OCI-LY7 (cell line): Measurements from ENCODE around the gene FIP1L1. TPM values are rescaled to one million over a fixed set of nuclear protein-coding genes. Genes with fewer than 3 reads are reported as not detected.
A peak's percentile ranks its signal among the peaks of the same experiment; 100 is the strongest.

Experiments
- BruUV-seq: library from RNA; stranded (reverse); fragments of 400-500 nt; replicated peaks from 2 replicates; lab custom pipeline; 2021; lab: Mats Ljungman, UMichigan
- CTCF ChIA-PET: fragments of 300-600 bp; sonication (Branson Sonifier 250); formaldehyde crosslinking; loops from one replicate; lab custom pipeline; 2022; ENCODE audit warnings: antibody characterized with exemption; ENCODE audit not compliant: unreplicated experiment; lab: Charles Lee
- POLR2A ChIA-PET: fragments of 300-600 bp; sonication (Branson Sonifier 250); formaldehyde crosslinking; loops from one replicate; lab custom pipeline; 2022; ENCODE audit warnings: antibody characterized with exemption; lab: Charles Lee
- DNase-seq: peaks from one replicate; pipeline ENCODE4 v3.0.0-alpha.2; 2015; ENCODE audit warnings: low spot score
- H2AFZ ChIP-seq: fragments of 200-600 bp; sonication (generic), shearing (Covaris generic); 2 replicates; pipeline ENCODE4 v1.6.1; 2014; ENCODE audit warnings: mild to moderate bottlenecking, antibody characterized with exemption, low read length, moderate library complexity
- H3K27ac ChIP-seq: fragments of 200-600 bp; sonication (generic); 2 replicates; pipeline ENCODE4 v1.5.1; 2014; ENCODE audit warnings: mixed run types, low read depth, mild to moderate bottlenecking, moderate library complexity, low read length, inconsistent platforms; ENCODE audit not compliant: poor library complexity, severe bottlenecking
- H3K36me3 ChIP-seq: fragments of 200-600 bp; sonication (generic); 2 replicates; pipeline ENCODE4 v1.6.1; 2014; ENCODE audit warnings: mild to moderate bottlenecking, antibody characterized with exemption, low read length, moderate library complexity, mixed read lengths; ENCODE audit not compliant: insufficient read depth
- H3K4me1 ChIP-seq: fragments of 200-600 bp; sonication (generic); 2 replicates; pipeline ENCODE4 v1.5.1; 2014; ENCODE audit warnings: mild to moderate bottlenecking, low read length; ENCODE audit not compliant: insufficient read depth, poor library complexity, severe bottlenecking
- H3K4me2 ChIP-seq: fragments of 200-600 bp; sonication (generic); 2 replicates; pipeline ENCODE4 v1.6.1; 2014; ENCODE audit warnings: mild to moderate bottlenecking, low read length
- H3K4me3 ChIP-seq: fragments of 200-600 bp; sonication (generic); 2 replicates; pipeline ENCODE4 v1.5.1; 2014; ENCODE audit warnings: mild to moderate bottlenecking, low read depth, low read length; ENCODE audit not compliant: poor library complexity, severe bottlenecking
- H3K79me2 ChIP-seq: fragments of 200-600 bp; sonication (generic); 2 replicates; pipeline ENCODE4 v1.6.1; 2016; ENCODE audit warnings: low read depth, mild to moderate bottlenecking, low read length, moderate library complexity, mixed read lengths; ENCODE audit not compliant: insufficient read depth
- H3K9me2 ChIP-seq: fragments of 200-600 bp; sonication (generic); 2 replicates; pipeline ENCODE4 v1.6.1; 2016; ENCODE audit warnings: mild to moderate bottlenecking, low read length, mixed read lengths; ENCODE audit not compliant: insufficient read depth
- H3K9me3 ChIP-seq: fragments of 200-600 bp; sonication (generic); 2 replicates; pipeline ENCODE4 v1.6.1; 2014; ENCODE audit warnings: mild to moderate bottlenecking, mixed run types, low read length, mixed read lengths
- H4K20me1 ChIP-seq: fragments of 200-600 bp; sonication (generic); 2 replicates; pipeline ENCODE4 v1.6.1; 2014; ENCODE audit warnings: mild to moderate bottlenecking, antibody characterized with exemption, low read length, moderate library complexity, mixed read lengths; ENCODE audit not compliant: insufficient read depth
- EZH2phosphoT487 ChIP-seq: fragments of 200-600 bp; sonication (generic); IDR thresholded peaks from 2 replicates; pipeline ENCODE4 v1.6.1; 2018; ENCODE audit warnings: low read depth, borderline replicate concordance, mild to moderate bottlenecking, mixed run types, antibody characterized with exemption, low read length, moderate library complexity, mixed read lengths
- intact Hi-C: fragments of 100-400 bp; cut with micrococcal nuclease; formaldehyde crosslinking; loops from one replicate; pipeline ENCODE4 v1.10.0; 2022; ENCODE audit not compliant: unreplicated experiment
- total RNA-seq, 2 experiments: library from RNA; depleted of rRNA in 1 of 2; stranded (reverse); fragments of >200 nt in 1 of 2; shearing (Covaris generic) in 1 of 2; gene quantifications; 2 replicates each; pipeline ENCODE4 v1.2.3, GENCODE V29; 2014 to 2022
- TF ChIP-seq, protein P1 (sequence below): fragments of 200-600 bp; sonication (generic); conservative IDR thresholded peaks from 2 replicates; pipeline ENCODE4 v1.5.1; 2014; ENCODE audit warnings: mild to moderate bottlenecking, antibody characterized with exemption, low read length, moderate library complexity, mixed read lengths

The FIP1L1 gene
- total RNA-seq, 2 experiments from 2014 or later: 73.2 to 86.9 TPM

DNA sequence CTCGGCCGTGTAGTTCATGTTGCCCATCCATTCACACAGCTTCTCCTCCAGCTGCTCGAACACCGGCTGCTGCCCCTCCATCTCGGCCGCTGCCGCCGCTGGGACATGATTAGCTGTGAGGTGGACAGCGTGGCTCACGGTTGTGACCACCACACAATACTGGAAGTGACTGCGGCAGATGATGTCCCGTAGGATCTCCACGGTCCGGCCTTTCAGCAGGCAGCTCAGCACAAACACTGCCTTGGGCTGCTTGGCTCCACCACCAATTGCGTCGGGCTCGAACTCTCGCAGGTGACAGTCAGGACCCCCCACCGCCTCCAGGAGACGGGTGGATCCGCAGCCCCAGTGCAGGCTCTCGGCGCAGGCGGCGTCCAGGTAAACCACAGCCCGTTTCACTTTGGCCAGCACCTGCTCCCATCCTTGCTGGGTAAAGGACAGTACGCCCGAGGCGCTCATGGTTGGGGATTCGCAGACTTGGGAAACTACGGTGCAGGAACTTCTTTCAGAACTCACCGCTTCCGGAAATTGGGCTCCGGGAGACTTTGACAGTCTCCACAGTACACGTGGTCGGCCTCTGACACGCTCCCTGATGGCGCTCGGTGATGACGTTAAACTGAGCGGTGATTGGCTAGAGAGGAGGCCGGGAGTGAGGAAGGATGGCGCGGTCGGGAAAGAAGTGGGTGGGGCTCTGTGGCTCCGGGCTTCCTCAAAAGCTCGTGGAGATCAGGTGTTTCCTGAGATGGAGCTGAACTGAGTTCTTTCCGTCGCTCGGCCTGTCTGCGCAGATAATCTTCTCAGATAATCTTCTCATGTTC lies 11.7 kb upstream of the FIP1L1 start, which contains the start of gene SCFD2:
SCFD2 (minus strand) TSS at position 576 of the 815 bp plus-strand sequence.
- H3K4me1 ChIP-seq: peaks cover 60% of the 10 kb centered on the region
- H2AFZ ChIP-seq: peak within 1 kb of the TSS; percentile 97
- H3K27ac ChIP-seq: peak within 1 kb of the TSS; percentile 50
- peaks cover 51% of the 10 kb centered on the region for H3K79me2 ChIP-seq
- 0 out of 2 replicates have a peak, but pooled peaks cover 13% of the 10 kb centered on the region for H4K20me1 ChIP-seq
- TF ChIP-seq EZH2phosphoT487: no peak
- TF ChIP-seq, protein P1, sequence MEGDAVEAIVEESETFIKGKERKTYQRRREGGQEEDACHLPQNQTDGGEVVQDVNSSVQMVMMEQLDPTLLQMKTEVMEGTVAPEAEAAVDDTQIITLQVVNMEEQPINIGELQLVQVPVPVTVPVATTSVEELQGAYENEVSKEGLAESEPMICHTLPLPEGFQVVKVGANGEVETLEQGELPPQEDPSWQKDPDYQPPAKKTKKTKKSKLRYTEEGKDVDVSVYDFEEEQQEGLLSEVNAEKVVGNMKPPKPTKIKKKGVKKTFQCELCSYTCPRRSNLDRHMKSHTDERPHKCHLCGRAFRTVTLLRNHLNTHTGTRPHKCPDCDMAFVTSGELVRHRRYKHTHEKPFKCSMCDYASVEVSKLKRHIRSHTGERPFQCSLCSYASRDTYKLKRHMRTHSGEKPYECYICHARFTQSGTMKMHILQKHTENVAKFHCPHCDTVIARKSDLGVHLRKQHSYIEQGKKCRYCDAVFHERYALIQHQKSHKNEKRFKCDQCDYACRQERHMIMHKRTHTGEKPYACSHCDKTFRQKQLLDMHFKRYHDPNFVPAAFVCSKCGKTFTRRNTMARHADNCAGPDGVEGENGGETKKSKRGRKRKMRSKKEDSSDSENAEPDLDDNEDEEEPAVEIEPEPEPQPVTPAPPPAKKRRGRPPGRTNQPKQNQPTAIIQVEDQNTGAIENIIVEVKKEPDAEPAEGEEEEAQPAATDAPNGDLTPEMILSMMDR: no peak
- intact Hi-C loops: loop anchor here (1.0 to 10.0 kb wide), 5 partner anchors 12 to 697 kb away; partner anchors contain the start of genes CHIC2 and FIP1L1
- peak within 1 kb of the TSS; percentile 88 for H3K4me2 ChIP-seq
- ChIA-PET CTCF (interaction anchor here (0.7 kb wide), 1 partner anchor 13 kb away, joined by 4 read pairs; no protein-coding TSS in a partner anchor), POLR2A (interaction anchor here (0.7 to 1.5 kb wide), 7 partner anchors 12 to 89 kb away, joined by 3 to 6 read pairs (median 4); no protein-coding TSS in a partner anchor)
- H3K36me3 ChIP-seq: peaks cover 5% of the 10 kb centered on the region
- no peaks in the 10 kb centered on the region for H3K9me3 ChIP-seq
- BruUV-seq: TSS peak; percentile 74
- H3K4me3 ChIP-seq: peak within 1 kb of the TSS; percentile 98
- peak; percentile 96 for DNase-seq
- H3K9me2 ChIP-seq: no peaks in the 10 kb centered on the region

DNA sequence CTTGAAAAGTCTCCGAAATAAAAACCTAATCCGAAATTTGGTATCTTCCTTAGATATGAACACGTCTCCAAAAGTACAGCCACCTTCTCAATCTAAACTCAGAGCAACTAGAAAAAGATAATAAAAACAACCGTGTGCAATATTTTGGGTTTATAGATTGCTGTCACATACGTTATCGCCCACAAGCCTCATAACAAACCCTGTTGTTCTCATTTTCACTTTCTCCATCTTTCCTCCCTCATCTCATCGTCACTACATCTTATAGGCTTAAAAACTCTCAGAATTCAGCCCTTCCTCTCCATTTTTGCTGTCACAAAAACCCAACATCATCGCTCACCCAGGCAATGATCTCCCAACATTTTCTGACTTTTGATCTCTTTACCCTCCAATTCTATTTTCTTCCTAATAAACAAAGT lies 11.1 kb upstream of the FIP1L1 start:
- H3K27ac ChIP-seq: peak overlapping the region; percentile 50
- H3K9me3 ChIP-seq: no peaks in the 10 kb centered on the region
- no peaks in the 10 kb centered on the region; the same call in 1 of the 2 replicates for H3K36me3 ChIP-seq
- BruUV-seq: TSS peak; percentile 100
- TF ChIP-seq, protein P1: no peak
- TF ChIP-seq EZH2phosphoT487: no peak
- H3K4me1 ChIP-seq: peaks cover 54% of the 10 kb centered on the region
- peak overlapping the region; percentile 88 for H3K4me2 ChIP-seq
- peak overlapping the region; percentile 97 for H2AFZ ChIP-seq
- no peaks in the 10 kb centered on the region for H3K9me2 ChIP-seq
- H4K20me1 ChIP-seq: 0 out of 2 replicates have a peak, but pooled peaks cover 10% of the 10 kb centered on the region
- POLR2A ChIA-PET: interaction anchor here (0.7 to 1.5 kb wide), 7 partner anchors 9 to 89 kb away, joined by 3 to 6 read pairs (median 4); no protein-coding TSS in a partner anchor
- H3K4me3 ChIP-seq: peak overlapping the region; percentile 98
- intact Hi-C loops: loop anchor here (1.0 to 10.0 kb wide), 5 partner anchors 11 to 696 kb away; partner anchors contain the start of genes CHIC2 and FIP1L1
- DNase-seq: no peak
- H3K79me2 ChIP-seq: peaks cover 45% of the 10 kb centered on the region
- CTCF ChIA-PET: no interaction called here
